Superior temporal gyrus (tissue), 1 donor: ENCODE measurements around the gene MYRIP.
"Not testable (repeated sequence)": the region's sequence is repeated elsewhere in the genome, so short reads cannot be mapped to it uniquely, and the experiment has no call there.

ENCODE experiments used
- DNase-seq: peaks from one replicate; pipeline ENCODE4 v3.0.0-alpha.2; 2016; ENCODE audit errors: extremely low spot score

The MYRIP gene

GRCh38 chr3:40129510-40129909 lies 320.1 kb downstream of the MYRIP start:
- peak; percentile 34 for DNase-seq

GRCh38 chr3:40129981-40130380 lies 320.6 kb downstream of the MYRIP start:
- no peak for DNase-seq

DNA sequence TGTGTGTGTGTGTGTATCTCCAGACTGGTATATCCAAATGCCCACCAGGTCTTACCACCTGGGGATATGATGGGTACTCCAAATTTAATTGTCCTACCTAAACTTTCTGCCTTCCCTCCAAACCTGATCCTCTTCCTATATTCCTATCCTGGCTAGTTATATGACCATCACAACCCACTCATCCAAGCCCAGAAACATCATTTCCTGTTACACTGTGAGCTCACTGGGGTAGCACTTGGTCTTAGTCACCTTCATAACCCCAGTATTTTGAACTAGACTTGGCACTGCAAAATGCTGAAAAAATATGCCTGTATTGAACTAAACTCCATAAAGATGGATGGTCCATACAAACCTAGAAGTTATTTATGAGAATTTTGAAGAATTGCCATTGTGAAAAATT lies 321.3 kb downstream of the MYRIP start:
- no peak for DNase-seq

GRCh38 chr3:40133886-40134575 lies 324.6 kb downstream of the MYRIP start:
- DNase-seq = not testable (repeated sequence)

DNA sequence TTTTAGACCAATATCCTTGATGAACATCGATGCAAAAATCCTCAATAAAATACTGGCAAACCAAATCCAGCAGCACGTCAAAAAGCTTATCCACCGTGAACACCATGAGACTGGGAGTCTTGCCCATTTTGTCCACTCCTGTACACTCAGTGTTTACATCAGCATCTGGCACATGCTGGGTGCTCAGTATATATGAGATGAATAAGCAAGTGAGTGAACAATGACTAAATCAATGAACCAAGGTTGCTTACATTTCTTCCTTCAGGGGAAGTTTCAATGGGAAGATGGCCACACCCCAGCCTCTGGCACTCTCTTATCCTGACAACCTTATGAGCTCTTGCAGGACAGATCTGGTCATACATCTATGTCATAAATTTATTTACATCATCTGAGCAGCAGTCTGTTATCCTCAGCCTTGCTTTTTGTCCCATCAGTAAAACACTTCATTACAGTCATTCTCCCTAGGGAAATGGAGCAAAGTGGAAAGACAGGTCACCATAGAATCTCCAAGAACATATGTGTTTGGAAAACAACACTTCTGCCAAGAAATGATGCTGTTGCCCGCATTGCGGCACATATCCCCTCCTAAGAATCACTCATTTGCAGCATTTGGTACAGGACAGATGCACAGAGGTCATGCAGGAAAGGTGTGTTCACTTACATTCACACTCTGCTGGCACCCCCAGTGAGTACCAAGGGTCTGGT lies 328.3 kb downstream of the MYRIP start:
- no peak for DNase-seq

DNA sequence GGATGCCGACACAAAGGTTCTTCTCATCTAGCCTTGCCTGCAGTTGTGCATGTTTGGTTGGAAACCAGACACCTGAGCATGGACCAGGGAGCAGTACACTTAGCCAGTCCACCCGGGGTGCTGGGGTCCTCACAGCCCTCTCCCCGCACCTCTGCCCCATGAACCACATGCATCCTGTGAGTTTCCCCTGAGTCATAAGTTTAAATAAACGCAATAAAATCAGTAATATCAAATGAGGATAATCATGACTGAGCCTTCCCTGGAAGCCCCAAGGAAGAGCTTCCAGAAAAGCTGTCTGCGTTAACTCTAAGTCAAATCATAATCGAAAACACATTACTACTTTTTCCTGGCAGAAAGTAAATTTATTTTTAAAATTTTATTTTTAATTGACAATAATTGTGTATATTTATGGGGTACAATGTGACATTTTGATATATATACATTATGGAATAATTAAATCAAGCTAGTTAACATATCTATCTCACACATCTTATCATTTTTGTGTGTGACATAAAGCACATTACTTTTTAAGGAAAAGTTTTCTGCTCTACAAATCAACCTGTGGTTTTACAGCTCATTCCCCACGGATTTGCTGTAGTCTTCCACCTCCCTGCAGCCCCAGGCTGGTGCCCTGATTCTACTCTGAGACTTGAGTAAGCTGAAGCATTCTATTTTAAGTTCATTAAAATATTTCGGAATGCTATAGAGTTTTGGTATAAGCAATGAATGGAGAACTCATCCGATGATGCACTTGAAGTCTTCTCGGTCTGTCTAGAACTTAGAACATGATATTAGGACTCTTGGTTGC lies 334.1 kb downstream of the MYRIP start:
- no peak for DNase-seq

DNA sequence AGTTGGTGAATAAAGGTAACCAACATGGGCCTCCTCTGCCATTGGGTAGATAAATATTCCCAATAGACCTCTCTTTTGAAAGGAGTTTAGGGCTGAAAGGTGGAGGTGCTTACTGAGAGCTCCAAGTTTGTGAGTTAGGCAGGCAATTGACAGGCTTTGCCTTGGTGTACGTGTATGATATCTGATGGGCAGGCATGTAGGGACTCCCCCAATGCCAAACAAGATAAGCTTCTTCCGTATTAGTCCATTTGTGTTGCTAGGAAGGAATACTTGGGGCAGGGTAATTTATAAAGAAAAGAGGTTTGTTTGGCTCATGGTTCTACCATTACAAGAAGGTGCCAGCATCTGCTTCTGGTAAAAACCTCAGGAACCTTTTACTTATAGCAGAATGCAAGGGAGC lies 339.4 kb downstream of the MYRIP start:
- DNase-seq = no peak

DNA sequence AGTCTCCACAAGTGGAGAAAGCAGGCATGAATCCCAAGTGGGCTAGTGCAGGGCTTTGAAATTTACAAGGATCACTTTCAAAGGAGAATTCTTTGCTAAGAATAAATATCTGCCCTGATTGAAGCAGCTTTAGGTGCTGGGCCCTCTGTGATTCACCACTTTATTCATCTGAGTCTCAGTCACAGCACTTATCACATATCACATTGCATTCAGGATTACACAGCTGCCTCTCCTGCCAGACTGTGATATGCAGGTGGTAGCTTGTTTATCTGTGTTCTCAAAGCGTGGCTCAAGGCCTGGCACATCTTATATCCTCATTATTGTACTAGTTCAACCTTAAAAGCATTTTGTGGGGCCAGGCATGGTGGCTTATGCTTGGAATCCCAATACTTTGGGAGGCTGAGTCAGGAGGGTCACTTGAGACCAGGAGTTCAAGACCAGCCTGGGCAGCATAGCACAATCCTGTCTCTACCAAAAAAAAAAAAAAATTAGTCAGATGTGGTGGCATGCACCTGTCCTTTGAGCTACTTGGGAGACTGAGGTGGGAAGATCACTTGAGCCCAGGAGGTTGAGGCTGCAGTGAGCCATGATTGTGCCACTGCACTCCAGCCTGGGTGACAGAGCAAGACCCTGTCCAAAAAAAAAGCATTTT lies 343.2 kb downstream of the MYRIP start:
- no peak for DNase-seq

DNA sequence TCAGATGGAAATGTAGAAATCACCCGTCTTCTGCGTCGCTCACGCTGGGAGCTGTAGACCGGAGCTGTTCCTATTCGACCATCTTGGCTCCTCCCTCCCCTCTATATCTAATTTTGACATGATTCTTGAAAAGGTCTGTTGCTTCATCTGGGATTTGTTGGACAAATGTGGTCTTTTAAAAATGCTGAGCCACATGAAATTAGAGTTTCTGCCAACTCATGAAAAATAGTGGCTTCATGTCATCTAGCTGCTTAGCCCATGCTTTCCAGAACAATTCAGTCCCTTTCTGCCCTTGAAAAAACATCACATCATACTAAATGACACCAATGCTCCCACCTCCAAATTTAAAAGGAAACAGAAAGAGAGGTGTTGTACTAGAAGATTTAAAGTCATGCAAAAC lies 351.5 kb downstream of the MYRIP start:
- DNase-seq = no peak

- no peak for DNase-seq
Measured at GRCh38 chr3:40162616-40163015, 353.2 kb downstream of the MYRIP start.

GRCh38 chr3:40166997-40167396 lies 357.6 kb downstream of the MYRIP start:
- no peak for DNase-seq

- no peak for DNase-seq
Measured at GRCh38 chr3:40167958-40168357, 358.5 kb downstream of the MYRIP start.

DNA sequence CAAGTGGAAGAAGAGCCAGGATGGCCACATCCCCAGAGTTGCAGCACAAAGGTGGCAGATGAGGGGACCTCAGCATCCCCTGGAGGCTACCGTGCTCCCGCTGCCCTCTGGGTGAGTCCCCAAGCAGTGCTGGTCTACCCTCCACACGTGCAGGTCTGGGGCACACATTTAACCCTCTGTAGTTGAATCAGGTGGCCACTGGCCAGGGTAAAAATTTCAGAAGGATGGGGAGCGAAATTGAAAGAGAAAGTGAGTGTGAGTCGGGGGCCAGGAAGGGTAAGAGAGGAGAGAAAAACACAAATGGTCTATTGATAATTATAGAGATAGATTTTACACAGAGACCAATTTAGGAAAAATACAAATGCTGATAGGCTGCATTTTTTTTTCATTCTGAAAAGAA lies 360.6 kb downstream of the MYRIP start:
- DNase-seq = no peak

- no peak for DNase-seq
Measured at GRCh38 chr3:40170395-40170794, 361.0 kb downstream of the MYRIP start.

DNA sequence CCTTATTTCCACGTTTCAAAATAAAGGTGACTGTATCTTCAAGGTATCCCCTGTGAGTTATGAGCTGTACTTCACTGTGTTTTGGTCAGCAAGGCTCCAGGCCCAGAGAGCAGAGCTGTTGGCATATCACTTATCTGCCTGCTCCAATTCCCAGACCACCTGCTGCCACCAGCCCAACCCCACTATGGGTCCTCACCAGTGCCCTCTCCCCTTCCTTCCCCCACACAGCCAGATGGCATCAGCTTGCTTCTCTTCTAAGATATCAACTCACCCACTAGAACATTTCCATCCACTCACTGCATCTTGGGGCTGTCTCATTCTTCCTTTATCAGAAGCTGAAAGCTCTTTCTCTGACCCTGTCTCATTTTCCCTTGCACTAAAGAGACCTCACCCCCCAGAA lies 363.2 kb downstream of the MYRIP start:
- no peak for DNase-seq

DNA sequence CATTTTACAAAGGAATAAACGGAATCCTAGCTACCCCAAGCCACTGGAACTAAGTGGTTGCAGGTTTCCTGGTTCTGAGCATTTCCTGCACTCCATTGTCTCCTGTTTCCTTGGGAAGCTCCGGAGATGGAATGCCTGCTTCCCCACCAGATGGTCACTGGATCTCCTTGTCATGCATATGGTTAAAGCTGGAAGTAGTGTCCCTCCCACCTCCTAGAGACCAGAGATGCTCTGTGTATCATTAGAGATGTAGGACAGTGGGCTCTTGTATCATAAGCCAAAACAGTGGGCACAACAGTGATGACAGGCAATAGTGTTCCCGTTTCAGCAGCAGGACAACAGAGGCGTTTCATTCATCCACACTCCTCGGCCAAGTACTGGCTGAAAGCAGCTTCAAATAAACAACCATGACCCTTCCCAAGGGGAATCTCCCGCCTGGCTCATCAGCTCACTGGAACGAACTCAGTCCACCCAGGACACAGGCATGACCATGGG lies 363.9 kb downstream of the MYRIP start:
- DNase-seq = peak; percentile 93

GRCh38 chr3:40178012-40178594 lies 368.7 kb downstream of the MYRIP start:
- DNase-seq = peak; percentile 67

- peak; percentile 97 for DNase-seq
Measured at GRCh38 chr3:40179016-40179415, 369.6 kb downstream of the MYRIP start.

GRCh38 chr3:40181182-40181581 lies 371.8 kb downstream of the MYRIP start:
- no peak for DNase-seq

DNA sequence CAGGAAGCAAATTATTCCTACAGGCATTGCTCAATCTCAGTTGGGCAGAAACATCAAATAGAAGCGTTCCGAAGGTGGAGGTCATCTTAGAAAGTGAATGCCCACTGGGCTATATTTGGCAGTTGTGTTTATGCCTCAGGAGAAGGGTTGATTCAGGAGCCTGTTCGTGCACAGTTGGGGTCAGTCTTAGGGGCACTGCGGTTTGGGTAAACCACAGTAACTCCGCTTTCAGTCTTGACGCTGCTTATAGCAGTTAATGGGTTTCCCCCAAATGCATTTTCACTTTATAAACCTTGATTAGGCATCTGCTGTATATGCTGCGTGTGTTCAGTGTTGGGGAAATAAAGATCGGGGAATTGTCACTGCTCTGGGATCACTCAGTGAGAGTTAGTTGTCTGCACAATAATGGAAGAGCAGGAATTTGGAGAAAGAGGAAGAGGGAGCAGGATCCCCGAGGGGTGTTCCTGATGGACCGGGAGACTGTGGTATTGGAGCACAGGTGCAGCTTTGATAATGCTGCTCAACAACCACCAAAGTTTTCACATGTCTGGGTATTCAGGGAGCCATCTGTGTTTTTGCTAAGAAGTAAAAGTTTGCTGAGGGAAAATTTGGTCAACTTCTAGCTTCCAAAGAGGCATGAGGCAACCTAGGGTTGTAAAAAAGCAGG lies 375.8 kb downstream of the MYRIP start:
- no peak for DNase-seq

GRCh38 chr3:40186508-40186907 lies 377.1 kb downstream of the MYRIP start:
- DNase-seq = no peak
